Measurements from ENCODE around the gene HAPLN3. TPM values are rescaled to one million over a fixed set of nuclear protein-coding genes. Genes with fewer than 3 reads are reported as not detected.

The HAPLN3 gene
- total and polyA plus RNA-seq, 4 donors, result 0.21 to 0.51 (median 0.34) TPM

DNA sequence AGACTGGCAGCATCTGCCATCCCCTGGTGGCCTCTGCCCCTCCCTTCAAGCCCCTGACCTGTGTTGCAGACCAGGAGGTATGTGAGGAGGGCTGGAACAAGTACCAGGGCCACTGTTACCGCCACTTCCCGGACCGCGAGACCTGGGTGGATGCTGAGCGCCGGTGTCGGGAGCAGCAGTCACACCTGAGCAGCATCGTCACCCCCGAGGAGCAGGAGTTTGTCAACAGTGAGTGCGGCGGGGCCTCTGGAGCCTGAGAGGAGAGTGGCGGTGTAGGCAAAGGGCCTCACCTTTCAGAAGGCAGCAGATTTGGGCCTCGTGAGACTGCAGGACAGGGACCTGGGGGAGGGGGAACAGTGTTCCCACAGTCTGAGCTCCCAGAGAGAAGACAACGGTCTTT lies 24.0 kb downstream of the HAPLN3 start:
- 63% methylated on average over 14 of the region's 14 CpGs for WGBS
- H3K27me3 ChIP-seq (ENCODE audit: control insufficient read depth in 4 of 4, insufficient read depth in 4 of 4, low read length in 3 of 4), result peaks cover 0 to 5% (median 0%) of the 10 kb centered on the region in 4 donors
- H3K36me3 ChIP-seq (ENCODE audit: control insufficient read depth in 4 of 4, insufficient read depth in 3 of 4, low read depth in 1 of 4, low read length in 3 of 4), result no peaks in the 10 kb centered on the region
- DNase-seq (ENCODE audit: low spot score), result no peak
- H3K9me3 ChIP-seq (ENCODE audit: control insufficient read depth in 4 of 4, low read length in 3 of 4), result no peaks in the 10 kb centered on the region
- no peak for TF ChIP-seq NR2F2 (IDR thresholded peaks at IDR 0.05)
- TF ChIP-seq, protein P1, sequence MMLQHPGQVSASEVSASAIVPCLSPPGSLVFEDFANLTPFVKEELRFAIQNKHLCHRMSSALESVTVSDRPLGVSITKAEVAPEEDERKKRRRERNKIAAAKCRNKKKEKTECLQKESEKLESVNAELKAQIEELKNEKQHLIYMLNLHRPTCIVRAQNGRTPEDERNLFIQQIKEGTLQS (IDR thresholded peaks at IDR 0.05), result no peak
- no peak for TF ChIP-seq SP1 (IDR thresholded peaks at IDR 0.05)
- no peak for TF ChIP-seq FOXA1 (IDR thresholded peaks at IDR 0.05)
- no peak overlapping the region for H3K9ac ChIP-seq (ENCODE audit: low read depth in 1 of 2, low read length in 2 of 2)
- no peaks in the 10 kb centered on the region for H3K4me1 ChIP-seq (ENCODE audit: control insufficient read depth in 4 of 4, insufficient read depth in 4 of 4, low read length in 3 of 4)
- no peak overlapping the region for H3K4me3 ChIP-seq (ENCODE audit: low read depth in 1 of 3, low read length in 3 of 3)
- H3K27ac ChIP-seq (ENCODE audit: low read depth in 1 of 2, low read length in 2 of 2), result no peak overlapping the region

DNA sequence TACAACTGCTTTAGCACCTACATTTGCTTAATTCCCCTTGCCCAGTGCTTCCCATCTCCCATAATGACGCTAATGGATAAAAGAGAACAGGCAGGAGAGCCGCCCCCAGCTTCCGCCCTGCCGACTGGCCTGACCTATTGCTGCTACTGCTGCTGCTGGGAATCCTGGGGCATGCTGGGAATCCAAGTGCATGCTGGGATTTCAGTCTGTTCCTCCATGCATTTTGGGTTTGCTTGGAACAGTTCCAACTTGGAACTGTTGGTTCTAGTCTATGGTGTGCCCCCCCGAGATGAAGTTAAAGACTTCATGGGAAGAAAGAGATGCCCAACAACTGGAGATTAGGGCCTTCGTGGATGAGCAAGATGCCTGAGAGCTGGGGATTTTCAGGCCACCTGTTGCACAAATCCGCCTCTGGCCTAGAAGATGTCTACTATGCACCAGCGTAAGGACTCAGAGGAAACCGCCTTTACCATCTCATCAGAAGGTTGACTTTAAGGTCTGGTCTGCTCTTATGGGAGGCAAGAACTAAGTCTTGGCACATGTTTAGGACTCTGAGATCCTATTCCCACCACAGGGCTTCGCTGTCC lies 29.0 kb downstream of the HAPLN3 start:
- TF ChIP-seq, protein P2, sequence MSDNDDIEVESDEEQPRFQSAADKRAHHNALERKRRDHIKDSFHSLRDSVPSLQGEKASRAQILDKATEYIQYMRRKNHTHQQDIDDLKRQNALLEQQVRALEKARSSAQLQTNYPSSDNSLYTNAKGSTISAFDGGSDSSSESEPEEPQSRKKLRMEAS (IDR thresholded peaks at IDR 0.05), result no peak
- DNase-seq (ENCODE audit: low spot score), result no peak
- H3K9ac ChIP-seq (ENCODE audit: low read depth in 1 of 2, low read length in 2 of 2), result no peak overlapping the region
- no peak overlapping the region for H3K27ac ChIP-seq (ENCODE audit: low read depth in 1 of 2, low read length in 2 of 2)
- peaks cover 0 to 9% (median 0%) of the 10 kb centered on the region in 4 donors for H3K27me3 ChIP-seq (ENCODE audit: control insufficient read depth in 4 of 4, insufficient read depth in 4 of 4, low read length in 3 of 4)
- no peaks in the 10 kb centered on the region for H3K4me1 ChIP-seq (ENCODE audit: control insufficient read depth in 4 of 4, insufficient read depth in 4 of 4, low read length in 3 of 4)
- H3K4me3 ChIP-seq (ENCODE audit: low read depth in 1 of 3, low read length in 3 of 3), result no peak overlapping the region
- no peaks in the 10 kb centered on the region for H3K36me3 ChIP-seq (ENCODE audit: control insufficient read depth in 4 of 4, insufficient read depth in 3 of 4, low read depth in 1 of 4, low read length in 3 of 4)
- H3K9me3 ChIP-seq (ENCODE audit: control insufficient read depth in 4 of 4, low read length in 3 of 4), result no peaks in the 10 kb centered on the region
- WGBS, result 89% methylated on average over 10 of the region's 10 CpGs

DNA sequence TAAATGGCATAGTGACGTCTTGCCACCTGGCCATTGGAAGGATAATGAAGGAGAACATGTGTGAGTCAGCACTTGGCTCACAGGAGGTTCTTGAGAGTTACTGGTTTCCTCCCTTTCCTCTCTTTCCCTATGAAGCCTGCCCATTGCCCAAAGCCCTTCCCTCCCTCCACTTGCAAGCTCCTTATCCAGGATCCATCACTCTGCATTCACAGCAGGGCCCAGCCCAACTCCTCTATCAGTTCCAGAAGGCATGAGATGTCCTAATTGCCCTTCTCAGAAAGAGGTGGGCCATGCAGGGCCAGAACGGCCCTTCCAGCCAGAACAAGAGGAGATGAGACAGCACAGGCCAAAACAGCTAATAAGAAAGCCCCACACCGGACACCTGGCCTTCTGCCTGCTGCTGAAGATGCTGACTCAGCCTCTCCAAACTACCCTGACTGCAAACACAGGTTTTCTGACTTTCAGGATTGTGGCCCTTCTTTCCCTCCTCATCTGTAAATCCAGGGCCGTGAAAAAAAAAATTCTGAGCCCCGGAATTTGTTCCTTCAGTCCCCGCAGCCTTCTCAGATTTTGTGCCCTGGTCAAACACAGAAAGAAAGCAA lies 29.7 kb downstream of the HAPLN3 start:
- WGBS, result 73% methylated on average over 6 of the region's 6 CpGs
- Histone ChIP-seq H3K4me1 (ENCODE audit: control insufficient read depth in 4 of 4, insufficient read depth in 4 of 4, low read length in 3 of 4) (no peaks in the 10 kb centered on the region), H3K36me3 (ENCODE audit: control insufficient read depth in 4 of 4, insufficient read depth in 3 of 4, low read depth in 1 of 4, low read length in 3 of 4) (no peaks in the 10 kb centered on the region), H3K27me3 (ENCODE audit: control insufficient read depth in 4 of 4, insufficient read depth in 4 of 4, low read length in 3 of 4) (peaks cover 0 to 9% (median 0%) of the 10 kb centered on the region in 4 donors), H3K9me3 (ENCODE audit: control insufficient read depth in 4 of 4, low read length in 3 of 4) (no peaks in the 10 kb centered on the region), H3K27ac (ENCODE audit: low read depth in 1 of 2, low read length in 2 of 2) (no peak overlapping the region), H3K9ac (ENCODE audit: low read depth in 1 of 2, low read length in 2 of 2) (no peak overlapping the region), H3K4me3 (ENCODE audit: low read depth in 1 of 3, low read length in 3 of 3) (no peak overlapping the region)
- TF ChIP-seq, protein P3, sequence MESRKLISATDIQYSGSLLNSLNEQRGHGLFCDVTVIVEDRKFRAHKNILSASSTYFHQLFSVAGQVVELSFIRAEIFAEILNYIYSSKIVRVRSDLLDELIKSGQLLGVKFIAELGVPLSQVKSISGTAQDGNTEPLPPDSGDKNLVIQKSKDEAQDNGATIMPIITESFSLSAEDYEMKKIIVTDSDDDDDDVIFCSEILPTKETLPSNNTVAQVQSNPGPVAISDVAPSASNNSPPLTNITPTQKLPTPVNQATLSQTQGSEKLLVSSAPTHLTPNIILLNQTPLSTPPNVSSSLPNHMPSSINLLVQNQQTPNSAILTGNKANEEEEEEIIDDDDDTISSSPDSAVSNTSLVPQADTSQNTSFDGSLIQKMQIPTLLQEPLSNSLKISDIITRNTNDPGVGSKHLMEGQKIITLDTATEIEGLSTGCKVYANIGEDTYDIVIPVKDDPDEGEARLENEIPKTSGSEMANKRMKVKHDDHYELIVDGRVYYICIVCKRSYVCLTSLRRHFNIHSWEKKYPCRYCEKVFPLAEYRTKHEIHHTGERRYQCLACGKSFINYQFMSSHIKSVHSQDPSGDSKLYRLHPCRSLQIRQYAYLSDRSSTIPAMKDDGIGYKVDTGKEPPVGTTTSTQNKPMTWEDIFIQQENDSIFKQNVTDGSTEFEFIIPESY (IDR thresholded peaks at IDR 0.05), result no peak
- TF ChIP-seq GABPA (IDR thresholded peaks at IDR 0.05 in 1 of 2, conservative IDR thresholded peaks at IDR 0.05 in 1 of 2), result no peak
- TF ChIP-seq, protein P2 (IDR thresholded peaks at IDR 0.05), result no peak
- no peak for TF ChIP-seq FOXA1 (IDR thresholded peaks at IDR 0.05)
- TF ChIP-seq, protein P4, sequence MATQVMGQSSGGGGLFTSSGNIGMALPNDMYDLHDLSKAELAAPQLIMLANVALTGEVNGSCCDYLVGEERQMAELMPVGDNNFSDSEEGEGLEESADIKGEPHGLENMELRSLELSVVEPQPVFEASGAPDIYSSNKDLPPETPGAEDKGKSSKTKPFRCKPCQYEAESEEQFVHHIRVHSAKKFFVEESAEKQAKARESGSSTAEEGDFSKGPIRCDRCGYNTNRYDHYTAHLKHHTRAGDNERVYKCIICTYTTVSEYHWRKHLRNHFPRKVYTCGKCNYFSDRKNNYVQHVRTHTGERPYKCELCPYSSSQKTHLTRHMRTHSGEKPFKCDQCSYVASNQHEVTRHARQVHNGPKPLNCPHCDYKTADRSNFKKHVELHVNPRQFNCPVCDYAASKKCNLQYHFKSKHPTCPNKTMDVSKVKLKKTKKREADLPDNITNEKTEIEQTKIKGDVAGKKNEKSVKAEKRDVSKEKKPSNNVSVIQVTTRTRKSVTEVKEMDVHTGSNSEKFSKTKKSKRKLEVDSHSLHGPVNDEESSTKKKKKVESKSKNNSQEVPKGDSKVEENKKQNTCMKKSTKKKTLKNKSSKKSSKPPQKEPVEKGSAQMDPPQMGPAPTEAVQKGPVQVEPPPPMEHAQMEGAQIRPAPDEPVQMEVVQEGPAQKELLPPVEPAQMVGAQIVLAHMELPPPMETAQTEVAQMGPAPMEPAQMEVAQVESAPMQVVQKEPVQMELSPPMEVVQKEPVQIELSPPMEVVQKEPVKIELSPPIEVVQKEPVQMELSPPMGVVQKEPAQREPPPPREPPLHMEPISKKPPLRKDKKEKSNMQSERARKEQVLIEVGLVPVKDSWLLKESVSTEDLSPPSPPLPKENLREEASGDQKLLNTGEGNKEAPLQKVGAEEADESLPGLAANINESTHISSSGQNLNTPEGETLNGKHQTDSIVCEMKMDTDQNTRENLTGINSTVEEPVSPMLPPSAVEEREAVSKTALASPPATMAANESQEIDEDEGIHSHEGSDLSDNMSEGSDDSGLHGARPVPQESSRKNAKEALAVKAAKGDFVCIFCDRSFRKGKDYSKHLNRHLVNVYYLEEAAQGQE (IDR thresholded peaks at IDR 0.05), result no peak
- no peak for TF ChIP-seq RXRA (IDR thresholded peaks at IDR 0.05)
- no peak for TF ChIP-seq SP1 (IDR thresholded peaks at IDR 0.05)
- no peak for TF ChIP-seq EGR1 (IDR thresholded peaks at IDR 0.05; ENCODE audit: low read depth in 2 of 2)
- no peak for TF ChIP-seq TAF1 (conservative IDR thresholded peaks at IDR 0.05)
- TF ChIP-seq HNF4A (conservative IDR thresholded peaks at IDR 0.05), result no peak
- TF ChIP-seq NR2F2 (IDR thresholded peaks at IDR 0.05), result no peak
- no peak for TF ChIP-seq JUND (IDR thresholded peaks at IDR 0.05)
- TF ChIP-seq, protein P5, sequence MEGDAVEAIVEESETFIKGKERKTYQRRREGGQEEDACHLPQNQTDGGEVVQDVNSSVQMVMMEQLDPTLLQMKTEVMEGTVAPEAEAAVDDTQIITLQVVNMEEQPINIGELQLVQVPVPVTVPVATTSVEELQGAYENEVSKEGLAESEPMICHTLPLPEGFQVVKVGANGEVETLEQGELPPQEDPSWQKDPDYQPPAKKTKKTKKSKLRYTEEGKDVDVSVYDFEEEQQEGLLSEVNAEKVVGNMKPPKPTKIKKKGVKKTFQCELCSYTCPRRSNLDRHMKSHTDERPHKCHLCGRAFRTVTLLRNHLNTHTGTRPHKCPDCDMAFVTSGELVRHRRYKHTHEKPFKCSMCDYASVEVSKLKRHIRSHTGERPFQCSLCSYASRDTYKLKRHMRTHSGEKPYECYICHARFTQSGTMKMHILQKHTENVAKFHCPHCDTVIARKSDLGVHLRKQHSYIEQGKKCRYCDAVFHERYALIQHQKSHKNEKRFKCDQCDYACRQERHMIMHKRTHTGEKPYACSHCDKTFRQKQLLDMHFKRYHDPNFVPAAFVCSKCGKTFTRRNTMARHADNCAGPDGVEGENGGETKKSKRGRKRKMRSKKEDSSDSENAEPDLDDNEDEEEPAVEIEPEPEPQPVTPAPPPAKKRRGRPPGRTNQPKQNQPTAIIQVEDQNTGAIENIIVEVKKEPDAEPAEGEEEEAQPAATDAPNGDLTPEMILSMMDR (IDR thresholded peaks at IDR 0.05; ENCODE audit: low read depth, low read length, missing input control), result no peak
- TF ChIP-seq RAD21 (IDR thresholded peaks at IDR 0.05), result no peak
- TF ChIP-seq HNF4G (IDR thresholded peaks at IDR 0.05), result no peak
- TF ChIP-seq, protein P1 (IDR thresholded peaks at IDR 0.05), result no peak
- no peak for DNase-seq (ENCODE audit: low spot score)

All from liver (tissue), 9 donors.